Activated CD4-positive, alpha-beta T cell treated with anti-CD3 and anti-CD28 coated beads, Interleukin-2, amount 50 U/mL, for 16 hours (primary cell): ENCODE results near the gene AMH.

Experiments used
- DNase-seq: peaks from one replicate; pipeline ENCODE4 v3.0.0-alpha.2; 2020

Gene AMH

DNA sequence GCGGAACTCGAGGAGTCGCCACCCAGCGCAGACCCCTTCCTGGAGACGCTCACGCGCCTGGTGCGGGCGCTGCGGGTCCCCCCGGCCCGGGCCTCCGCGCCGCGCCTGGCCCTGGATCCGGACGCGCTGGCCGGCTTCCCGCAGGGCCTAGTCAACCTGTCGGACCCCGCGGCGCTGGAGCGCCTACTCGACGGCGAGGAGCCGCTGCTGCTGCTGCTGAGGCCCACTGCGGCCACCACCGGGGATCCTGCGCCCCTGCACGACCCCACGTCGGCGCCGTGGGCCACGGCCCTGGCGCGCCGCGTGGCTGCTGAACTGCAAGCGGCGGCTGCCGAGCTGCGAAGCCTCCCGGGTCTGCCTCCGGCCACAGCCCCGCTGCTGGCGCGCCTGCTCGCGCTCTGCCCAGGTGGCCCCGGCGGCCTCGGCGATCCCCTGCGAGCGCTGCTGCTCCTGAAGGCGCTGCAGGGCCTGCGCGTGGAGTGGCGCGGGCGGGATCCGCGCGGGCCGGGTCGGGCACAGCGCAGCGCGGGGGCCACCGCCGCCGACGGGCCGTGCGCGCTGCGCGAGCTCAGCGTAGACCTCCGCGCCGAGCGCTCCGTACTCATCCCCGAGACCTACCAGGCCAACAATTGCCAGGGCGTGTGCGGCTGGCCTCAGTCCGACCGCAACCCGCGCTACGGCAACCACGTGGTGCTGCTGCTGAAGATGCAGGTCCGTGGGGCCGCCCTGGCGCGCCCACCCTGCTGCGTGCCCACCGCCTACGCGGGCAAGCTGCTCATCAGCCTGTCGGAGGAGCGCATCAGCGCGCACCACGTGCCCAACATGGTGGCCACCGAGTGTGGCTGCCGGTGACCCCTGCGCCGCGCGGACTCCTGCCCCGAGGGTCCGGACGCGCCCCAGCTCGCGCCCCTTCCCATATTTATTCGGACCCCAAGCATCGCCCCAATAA lies 2.3 kb downstream of the AMH start:
- DNase-seq = no peak

DNA sequence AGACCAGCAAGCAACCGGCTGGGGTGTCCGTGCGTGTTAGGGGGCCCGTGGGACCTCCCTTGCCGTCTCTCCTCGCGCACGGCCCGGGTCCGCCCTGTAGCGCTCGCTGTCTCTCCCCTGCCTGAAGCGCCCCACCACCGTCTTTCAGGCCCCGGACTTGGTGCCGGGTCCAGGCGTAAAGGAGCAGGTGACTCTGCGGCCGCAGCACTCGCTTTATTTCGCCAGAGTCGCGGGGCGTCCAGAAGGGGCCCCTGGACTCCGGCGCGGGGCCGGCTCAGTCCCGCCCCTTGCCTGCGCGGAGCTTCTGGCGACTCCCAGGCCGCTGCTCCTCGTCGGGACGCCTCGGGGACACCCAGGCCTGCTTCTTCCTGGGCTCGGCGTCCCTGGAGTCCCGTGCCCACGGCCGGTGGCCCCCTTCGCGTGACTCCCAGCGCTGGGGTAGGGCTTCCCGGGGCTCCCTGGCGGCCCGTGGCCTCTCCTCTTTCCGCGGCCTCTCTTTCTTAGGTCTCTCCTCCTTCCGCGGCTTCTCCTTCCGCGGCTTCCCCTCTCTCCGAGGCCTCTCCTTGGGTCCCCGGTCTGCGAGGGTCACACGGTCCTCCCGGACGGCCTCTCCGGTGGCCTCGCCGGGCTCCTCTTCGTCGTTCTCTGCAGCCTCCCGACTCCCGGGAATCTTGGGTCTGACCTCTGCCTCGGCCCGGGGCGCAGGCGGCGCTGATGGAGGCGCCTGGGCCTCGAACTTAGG lies 3.1 kb downstream of the AMH start:
- DNase-seq = no peak

- no peak for DNase-seq
Observed at GRCh38 chr19:2252797-2253105, 3.6 kb downstream of the AMH start.

DNA sequence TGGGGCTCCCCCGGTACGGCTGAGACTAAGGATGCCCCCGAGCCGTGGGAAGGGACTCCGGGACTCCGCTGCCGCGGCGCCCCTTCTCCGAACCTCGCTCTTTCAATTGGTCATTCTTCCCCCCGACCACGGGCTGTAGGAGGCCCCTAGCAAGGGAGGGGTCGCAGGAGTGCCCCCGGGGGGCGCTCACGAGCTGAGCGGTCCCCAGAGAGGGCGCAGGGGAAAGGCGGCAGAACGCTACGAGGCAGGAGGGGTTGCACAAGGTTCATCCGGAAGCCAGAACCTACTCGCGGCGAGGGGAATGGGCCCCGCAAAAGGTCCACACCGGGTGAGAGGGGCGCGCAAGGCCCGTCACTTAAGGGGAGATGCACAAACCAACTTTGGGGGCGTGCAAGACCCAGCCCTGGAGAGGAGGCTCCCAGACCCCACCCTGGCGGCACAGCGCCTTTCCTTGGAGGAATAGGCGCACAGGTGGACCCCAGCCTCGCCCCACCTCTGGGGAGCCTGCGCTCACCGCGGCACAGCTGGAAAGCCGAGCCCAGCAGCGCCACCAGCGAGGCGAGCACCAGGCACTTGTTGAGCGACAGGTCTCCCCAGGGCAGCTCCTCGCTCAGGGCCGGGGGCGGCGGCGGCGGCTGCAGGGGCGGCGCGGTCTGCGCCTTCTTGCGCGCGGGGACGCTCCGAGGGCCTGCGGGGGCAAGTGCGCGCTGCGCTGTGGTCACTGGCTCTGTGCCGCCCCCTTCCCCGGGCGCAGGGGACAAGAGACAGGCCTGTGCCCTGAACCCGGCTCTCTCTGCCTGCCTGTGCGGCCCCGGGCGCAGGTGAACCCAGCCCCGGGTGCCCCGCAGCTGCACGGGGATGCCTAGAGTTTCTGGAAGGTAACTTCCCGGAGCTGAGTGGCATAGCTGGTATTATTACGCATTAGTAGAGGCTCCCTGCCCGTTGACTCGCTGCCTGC lies 4.3 kb downstream of the AMH start:
- no peak for DNase-seq

DNA sequence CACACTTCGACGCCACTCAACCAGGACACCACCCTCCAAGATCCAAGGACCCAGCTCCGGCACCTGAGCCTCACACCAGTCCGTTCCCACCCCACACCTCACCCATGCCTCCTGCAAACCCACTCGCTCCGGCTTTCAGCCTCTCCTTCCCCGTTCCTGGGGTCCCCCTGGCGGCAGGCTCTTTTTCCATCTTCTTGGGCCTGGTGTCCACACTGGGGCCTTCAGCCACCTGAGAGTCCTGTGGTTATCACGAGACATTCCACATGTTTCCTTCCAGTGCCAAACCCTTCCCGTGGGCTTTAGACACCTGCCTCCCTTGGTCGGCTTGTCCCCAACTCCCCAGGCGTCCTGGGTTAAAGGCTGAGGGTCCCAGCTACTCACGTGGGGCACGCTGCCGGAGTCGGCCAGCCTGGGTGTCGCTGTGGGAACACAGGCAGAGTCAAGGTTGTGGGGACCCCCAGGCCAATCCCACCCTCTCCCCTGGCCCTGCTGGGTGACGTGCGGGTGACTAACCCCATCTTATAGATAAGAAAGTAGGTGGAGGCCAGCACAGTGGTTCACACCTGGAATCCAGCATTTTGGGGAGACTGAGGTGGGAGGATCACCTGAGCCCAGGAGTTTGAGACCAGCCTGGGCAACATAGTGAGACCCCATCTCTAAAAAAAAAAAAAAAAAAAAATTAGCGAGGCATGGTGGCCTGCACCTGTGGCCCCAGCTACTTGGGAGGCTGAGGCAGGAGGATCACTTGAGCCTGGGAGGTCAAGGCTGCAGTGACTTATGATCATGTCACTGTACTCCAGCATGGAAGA lies 5.1 kb downstream of the AMH start:
- DNase-seq = no peak

GRCh38 chr19:2255112-2255845 lies 6.2 kb downstream of the AMH start:
- no peak for DNase-seq

DNA sequence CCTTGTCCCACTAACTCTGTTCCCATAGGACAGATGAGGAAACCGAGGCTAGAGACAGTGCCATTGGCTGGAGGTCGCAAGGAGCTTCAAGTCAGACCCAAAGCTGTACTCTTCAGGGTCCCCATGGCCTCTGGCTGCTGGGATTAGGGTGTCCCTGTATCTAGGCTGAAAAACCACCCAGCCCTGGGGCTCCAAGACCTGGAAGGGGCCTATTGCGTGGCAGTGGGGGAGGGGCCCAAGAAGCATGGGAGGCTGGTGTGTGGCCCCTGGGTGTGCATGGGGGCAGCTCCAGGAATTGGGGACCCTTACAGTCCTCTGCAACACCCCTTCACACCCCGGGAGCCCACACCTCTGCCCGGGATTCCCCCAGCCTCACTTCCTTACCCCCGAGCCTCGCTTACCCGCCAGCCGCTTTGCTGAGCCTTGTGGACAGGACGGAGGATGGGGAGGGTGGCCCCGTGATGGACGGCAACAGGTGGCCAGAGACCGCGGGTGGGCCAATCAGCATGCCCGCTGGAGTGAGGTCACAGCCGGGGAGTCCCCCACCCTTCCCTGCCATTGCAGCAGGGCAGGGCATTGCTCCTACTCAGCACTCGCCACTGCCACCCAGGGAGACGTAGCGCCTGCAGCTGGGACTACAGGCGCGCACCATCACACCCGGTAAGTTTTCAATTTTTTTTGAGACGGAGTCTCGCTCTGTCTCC lies 7.0 kb downstream of the AMH start, which contains the start of gene JSRP1:
Gene JSRP1, minus strand, starts transcription at position 436 of the 704 bp plus-strand sequence. CDS start 1,103 bp downstream, outside the sequence.
- no peak for DNase-seq

DNA sequence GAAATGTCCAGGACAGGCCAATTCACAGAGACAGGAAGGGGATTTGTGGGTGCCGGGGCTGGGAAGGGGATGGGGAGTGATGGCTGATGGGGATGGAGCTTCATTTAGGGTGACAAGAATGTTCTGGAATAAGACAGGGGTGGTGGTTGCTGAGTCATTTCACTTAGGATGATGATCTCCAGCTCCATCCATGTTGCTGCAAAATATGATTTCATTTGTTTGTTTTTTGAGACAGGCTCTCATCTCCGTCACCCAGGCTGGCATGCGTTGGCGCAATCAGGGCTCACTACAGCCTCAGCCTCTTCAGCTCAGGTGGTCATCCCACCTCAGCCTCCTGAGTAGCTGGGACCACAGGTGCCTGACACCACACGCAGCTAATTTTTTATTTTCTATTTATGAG lies 10.2 kb downstream of the AMH start:
- DNase-seq = no peak

DNA sequence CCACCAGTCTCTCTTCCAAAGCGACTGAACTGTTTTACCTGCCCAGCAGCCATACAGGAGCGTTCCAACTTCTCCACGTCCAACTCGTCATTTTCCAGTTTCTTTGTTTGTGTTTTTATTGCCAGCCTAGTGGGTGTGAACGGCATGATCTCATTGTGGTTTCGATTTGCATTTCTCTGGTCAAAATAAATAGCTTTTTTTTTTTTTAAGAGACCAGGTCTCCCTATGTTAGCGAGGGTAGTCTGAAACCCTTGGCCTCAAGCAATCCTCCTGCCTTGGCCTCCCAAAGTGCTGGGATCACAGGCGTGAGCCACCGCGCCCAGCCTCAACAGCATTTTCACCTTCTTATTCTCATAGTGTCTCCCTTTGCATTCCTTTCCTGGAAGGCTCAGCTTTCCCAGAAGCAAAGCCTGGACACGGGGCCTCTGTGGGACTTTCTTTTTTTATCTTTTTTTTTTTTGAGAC lies 11.2 kb downstream of the AMH start:
- DNase-seq = no peak

GRCh38 chr19:2261438-2262172 lies 12.5 kb downstream of the AMH start:
- DNase-seq = peak; percentile 62

GRCh38 chr19:2266183-2266993 lies 17.3 kb downstream of the AMH start:
- no peak for DNase-seq

- no peak for DNase-seq
Observed at GRCh38 chr19:2268480-2268830, 19.3 kb downstream of the AMH start.

GRCh38 chr19:2268861-2269243 lies 19.7 kb downstream of the AMH start:
- no peak for DNase-seq

DNA sequence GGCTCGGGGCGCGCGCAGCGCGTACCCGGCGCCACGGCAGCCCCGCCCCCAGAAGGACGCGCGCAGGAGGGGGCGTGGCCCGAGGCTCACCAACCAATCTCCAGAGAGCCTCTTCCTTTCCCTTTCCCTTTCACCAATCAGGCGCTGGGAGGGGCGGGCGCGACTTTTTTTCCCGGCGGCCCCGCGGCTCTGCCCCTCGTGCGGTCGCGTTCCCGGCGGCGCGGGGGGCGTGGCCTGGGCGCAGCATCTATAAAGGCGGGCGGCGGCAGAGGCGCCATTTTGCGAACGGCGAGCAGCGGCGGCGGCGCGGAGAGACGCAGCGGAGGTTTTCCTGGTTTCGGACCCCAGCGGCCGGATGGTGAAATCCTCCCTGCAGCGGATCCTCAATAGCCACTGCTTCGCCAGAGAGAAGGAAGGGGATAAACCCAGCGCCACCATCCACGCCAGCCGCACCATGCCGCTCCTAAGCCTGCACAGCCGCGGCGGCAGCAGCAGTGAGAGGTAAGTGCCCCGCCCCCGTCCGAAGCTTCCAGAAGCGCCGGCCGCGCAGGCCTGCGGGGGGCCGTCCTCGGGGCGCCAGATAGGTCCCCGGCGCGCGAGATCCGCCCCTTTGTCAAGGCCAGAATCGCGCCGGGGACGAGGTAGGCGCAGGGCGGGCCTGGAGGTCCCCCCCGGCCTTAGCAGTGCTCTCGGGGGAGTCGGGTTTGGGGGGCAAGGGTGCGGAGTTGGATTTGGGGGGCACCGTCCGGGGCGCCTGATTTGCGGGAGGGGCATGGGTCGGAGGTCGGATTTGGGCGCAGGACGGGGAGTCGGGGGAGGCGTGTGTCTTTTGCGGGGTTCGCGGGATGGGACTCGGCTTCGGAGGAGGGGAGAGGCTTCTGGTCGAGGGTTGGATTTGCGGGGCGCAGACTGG lies 20.4 kb downstream of the AMH start:
- peak; percentile 99 for DNase-seq

GRCh38 chr19:2270157-2270422 lies 21.0 kb downstream of the AMH start:
- DNase-seq = no peak

GRCh38 chr19:2270423-2271233 lies 21.5 kb downstream of the AMH start:
- peak; percentile 68 for DNase-seq
